ENCODE results near the gene HSDL1. TPM values are rescaled to one million over a fixed set of nuclear protein-coding genes. Genes with fewer than 3 reads are reported as not detected.

Gene HSDL1
- total RNA-seq, 4 donors from 2014 or later, result 8.3 to 22.8 (median 12.4) TPM

DNA sequence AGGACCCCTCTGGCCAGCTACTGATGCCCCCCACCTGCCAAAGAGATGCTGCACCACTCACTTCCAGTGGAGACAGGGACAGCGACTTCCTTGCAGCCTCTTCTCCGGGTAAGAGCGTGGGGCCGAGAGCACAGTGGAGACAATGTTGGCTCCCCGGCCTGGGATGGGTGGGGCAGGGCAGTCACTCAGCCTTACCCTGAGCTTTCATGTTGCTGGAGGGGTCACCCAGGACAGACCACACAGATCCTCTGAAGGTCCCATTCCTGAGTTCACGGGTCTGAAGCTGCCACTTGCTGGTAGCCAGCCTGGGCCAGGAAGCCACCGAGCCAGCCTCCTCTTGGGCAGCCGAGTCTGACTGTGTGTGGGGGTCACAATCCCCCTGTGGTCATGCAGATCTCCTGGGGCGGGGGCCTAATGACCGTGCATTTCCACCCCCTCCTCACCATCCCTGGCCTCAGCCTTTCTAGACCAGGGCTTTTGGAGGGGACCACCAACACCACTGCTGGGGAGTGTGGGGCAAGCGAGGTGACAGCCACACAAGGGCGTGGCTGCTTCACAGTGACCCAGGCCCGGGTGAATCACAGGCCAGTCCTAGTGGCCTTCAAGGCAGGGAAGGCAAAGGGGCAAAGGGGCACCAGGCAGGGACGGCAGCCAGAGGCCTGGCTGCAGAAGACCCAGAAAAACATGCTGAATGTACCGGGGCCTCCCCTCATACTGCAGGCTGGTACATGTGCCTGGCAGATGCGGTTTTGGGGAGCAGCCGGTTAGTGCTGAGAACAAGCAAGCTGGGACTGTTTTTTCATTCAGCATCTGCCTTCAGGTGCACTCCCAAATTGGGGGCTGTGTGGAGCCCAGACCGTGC lies 31.4 kb upstream of the HSDL1 start:
- H3K27me3 ChIP-seq, result no peaks in the 10 kb centered on the region
- peak overlapping the region; percentile 82 for H3K27ac ChIP-seq
- H3K36me3 ChIP-seq, result peaks cover 34% of the 10 kb centered on the region
- no peak for DNase-seq (ENCODE audit: low spot score in 2 of 2)
- TF ChIP-seq CTCF (IDR thresholded peaks at IDR 0.05) (no peak), POLR2A (IDR thresholded peaks at IDR 0.05) (no peak), POLR2AphosphoS5 (IDR thresholded peaks at IDR 0.05) (no peak), EP300 (IDR thresholded peaks at IDR 0.05) (no peak)
- no peak overlapping the region for H3K4me3 ChIP-seq
- H3K4me1 ChIP-seq, result peaks cover 32% of the 10 kb centered on the region
- H3K9me3 ChIP-seq, result no peaks in the 10 kb centered on the region
- WGBS, result 44% methylated on average over 14 of the region's 18 CpGs

GRCh38 chr16:84175350-84176081 lies 30.5 kb upstream of the HSDL1 start:
- H3K4me1 ChIP-seq, result peaks cover 32% of the 10 kb centered on the region
- TF ChIP-seq EP300 (IDR thresholded peaks at IDR 0.05) (no peak), POLR2AphosphoS5 (IDR thresholded peaks at IDR 0.05) (no peak), CTCF (IDR thresholded peaks at IDR 0.05) (peak; percentile 69 to 84), POLR2A (IDR thresholded peaks at IDR 0.05) (no peak)
- H3K27me3 ChIP-seq, result no peaks in the 10 kb centered on the region
- WGBS, result 32% methylated on average over 10 of the region's 10 CpGs
- no peak overlapping the region for H3K4me3 ChIP-seq
- H3K27ac ChIP-seq, result peak overlapping the region; percentile 82
- H3K9me3 ChIP-seq, result no peaks in the 10 kb centered on the region
- peaks cover 25% of the 10 kb centered on the region for H3K36me3 ChIP-seq
- DNase-seq (ENCODE audit: low spot score in 2 of 2), result no peak

DNA sequence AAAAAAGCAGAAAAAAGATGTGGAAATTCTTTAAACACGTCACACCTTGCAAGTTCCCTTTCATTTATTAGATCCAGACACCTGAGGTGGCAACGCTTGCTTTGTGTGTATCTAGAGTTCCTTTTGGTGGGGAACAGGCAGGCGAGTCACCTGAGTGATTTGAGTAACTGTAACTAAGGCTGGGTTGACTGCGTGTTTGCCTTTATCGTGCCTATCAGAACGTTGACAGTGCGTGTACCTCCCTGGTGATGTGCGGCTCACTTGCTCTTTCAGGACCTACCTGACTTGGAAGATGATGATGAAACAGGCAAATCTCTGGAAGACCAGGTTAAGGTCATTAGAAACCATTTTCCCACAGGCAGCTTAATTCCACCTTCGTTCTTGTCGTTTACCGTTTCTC lies 29.4 kb upstream of the HSDL1 start:
- H3K27ac ChIP-seq, result no peak overlapping the region
- peaks cover 32% of the 10 kb centered on the region for H3K4me1 ChIP-seq
- 80% methylated on average over 11 of the region's 11 CpGs for WGBS
- H3K36me3 ChIP-seq, result peaks cover 14% of the 10 kb centered on the region
- H3K4me3 ChIP-seq, result no peak overlapping the region
- H3K27me3 ChIP-seq, result no peaks in the 10 kb centered on the region
- no peak for DNase-seq (ENCODE audit: low spot score in 2 of 2)
- no peak for TF ChIP-seq CTCF (IDR thresholded peaks at IDR 0.05)
- no peak for TF ChIP-seq POLR2AphosphoS5 (IDR thresholded peaks at IDR 0.05)
- no peak for TF ChIP-seq EP300 (IDR thresholded peaks at IDR 0.05)
- no peak for TF ChIP-seq POLR2A (IDR thresholded peaks at IDR 0.05)
- no peaks in the 10 kb centered on the region for H3K9me3 ChIP-seq

- no peak overlapping the region for H3K4me3 ChIP-seq
- no peak overlapping the region for H3K27ac ChIP-seq
- peaks cover 8% of the 10 kb centered on the region for H3K27me3 ChIP-seq
- TF ChIP-seq CTCF (IDR thresholded peaks at IDR 0.05), result no peak
- TF ChIP-seq POLR2AphosphoS5 (IDR thresholded peaks at IDR 0.05), result no peak
- no peak for TF ChIP-seq POLR2A (IDR thresholded peaks at IDR 0.05)
- no peaks in the 10 kb centered on the region for H3K9me3 ChIP-seq
- DNase-seq (ENCODE audit: low spot score in 2 of 2), result no peak
- 86% methylated on average over 11 of the region's 11 CpGs for WGBS
- H3K4me1 ChIP-seq, result no peaks in the 10 kb centered on the region
- H3K36me3 ChIP-seq, result no peaks in the 10 kb centered on the region
Measured at GRCh38 chr16:84169765-84170310, 24.9 kb upstream of the HSDL1 start.
